ENCODE measurements around the gene HMGN1.

HMGN1 gene

DNA sequence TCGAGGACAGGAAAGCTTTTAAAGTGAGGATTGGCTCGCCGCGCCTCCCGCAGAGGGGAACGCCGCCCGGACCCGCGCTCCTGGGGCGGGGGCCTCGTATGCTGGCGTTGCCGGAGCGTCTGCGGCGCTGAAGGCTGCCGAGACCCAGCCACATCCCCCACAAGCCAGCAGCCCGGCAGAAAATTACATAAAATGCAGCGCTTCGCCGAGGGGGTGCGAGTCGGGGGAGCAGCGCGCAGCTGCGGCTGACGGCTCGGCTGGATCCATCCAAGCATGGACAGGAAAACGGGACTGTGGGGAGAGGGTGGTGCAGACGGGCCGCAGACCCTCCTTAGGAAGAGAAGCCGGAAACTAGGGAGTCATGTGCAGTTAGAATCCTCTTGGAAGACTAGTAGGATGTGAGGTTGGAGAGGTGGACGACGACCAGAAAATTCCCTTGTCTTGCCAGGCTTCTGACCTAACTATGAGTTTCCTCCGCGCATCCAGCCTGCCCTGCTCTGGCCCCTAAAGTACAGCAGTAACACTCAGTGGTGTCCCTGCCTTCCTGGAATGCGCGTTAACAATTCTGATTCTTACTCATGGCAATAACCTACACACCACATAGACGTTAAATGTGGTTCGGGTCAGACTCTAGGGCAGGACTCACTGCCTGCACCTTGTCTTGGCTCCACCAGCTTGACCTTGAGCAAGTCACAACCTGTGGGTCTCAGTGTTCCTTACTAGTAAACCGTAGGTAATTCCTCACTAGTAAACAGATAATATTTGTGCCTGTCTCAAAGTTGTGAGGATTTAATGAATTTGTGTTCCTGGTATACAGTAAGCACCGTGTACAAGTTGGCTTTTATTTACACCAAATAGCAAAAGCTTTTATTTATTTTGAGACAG is 34.5 kb downstream of the HMGN1 start:
- TF ChIP-seq, protein P1, sequence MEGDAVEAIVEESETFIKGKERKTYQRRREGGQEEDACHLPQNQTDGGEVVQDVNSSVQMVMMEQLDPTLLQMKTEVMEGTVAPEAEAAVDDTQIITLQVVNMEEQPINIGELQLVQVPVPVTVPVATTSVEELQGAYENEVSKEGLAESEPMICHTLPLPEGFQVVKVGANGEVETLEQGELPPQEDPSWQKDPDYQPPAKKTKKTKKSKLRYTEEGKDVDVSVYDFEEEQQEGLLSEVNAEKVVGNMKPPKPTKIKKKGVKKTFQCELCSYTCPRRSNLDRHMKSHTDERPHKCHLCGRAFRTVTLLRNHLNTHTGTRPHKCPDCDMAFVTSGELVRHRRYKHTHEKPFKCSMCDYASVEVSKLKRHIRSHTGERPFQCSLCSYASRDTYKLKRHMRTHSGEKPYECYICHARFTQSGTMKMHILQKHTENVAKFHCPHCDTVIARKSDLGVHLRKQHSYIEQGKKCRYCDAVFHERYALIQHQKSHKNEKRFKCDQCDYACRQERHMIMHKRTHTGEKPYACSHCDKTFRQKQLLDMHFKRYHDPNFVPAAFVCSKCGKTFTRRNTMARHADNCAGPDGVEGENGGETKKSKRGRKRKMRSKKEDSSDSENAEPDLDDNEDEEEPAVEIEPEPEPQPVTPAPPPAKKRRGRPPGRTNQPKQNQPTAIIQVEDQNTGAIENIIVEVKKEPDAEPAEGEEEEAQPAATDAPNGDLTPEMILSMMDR (conservative IDR thresholded peaks at IDR 0.05; ENCODE audit: low read length): no peak
- peak; percentile 80 for DNase-seq (ENCODE audit: low read depth)
- peak overlapping the region; percentile 78 for H3K4me3 ChIP-seq (ENCODE audit: low read length)

DNA sequence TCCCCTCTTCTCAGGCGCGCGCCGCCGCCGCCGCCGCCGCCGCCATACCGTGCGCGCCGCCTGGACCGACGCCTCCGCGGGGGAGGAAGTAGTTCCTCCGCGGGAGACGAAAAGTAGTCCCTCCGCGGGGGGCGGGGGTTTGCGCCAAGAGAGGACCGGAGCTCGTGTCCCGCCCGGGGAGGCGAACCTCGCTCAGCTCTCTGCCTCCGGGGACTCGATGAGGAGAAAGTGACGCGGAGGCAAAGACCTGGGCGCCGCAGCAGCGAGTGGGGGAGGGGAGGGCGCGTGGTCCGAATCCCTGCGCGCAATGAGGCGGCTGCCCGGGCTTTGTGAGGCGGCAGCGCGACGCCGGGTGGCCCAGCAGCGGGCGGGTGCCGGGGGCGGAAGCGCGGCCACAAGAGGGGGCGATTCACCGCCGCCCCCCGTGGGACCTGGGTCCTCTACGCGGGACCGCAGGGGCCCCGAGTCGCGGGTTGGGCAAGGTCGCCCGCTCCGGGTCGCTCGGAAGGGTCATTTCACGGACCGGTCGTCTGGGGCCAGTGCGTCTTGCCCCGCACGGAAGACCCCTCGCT is 35.2 kb downstream of the HMGN1 start, which contains the start of gene BRWD1:
BRWD1 (minus strand) TSS at position 62 of the 572 bp plus-strand sequence. CDS start 141 bp downstream, outside the sequence.
- peak; percentile 91 for DNase-seq (ENCODE audit: low read depth)
- TF ChIP-seq, protein P1 (conservative IDR thresholded peaks at IDR 0.05; ENCODE audit: low read length): no peak; the same call in 1 of the 2 replicates
- H3K4me3 ChIP-seq (ENCODE audit: low read length): peak within 1 kb of the TSS; percentile 78

GRCh38 chr21:39313042-39313570 is 35.8 kb downstream of the HMGN1 start:
- TF ChIP-seq, protein P1 (conservative IDR thresholded peaks at IDR 0.05; ENCODE audit: low read length): no peak
- DNase-seq (ENCODE audit: low read depth): no peak
- peak overlapping the region; percentile 78 for H3K4me3 ChIP-seq (ENCODE audit: low read length)

DNA sequence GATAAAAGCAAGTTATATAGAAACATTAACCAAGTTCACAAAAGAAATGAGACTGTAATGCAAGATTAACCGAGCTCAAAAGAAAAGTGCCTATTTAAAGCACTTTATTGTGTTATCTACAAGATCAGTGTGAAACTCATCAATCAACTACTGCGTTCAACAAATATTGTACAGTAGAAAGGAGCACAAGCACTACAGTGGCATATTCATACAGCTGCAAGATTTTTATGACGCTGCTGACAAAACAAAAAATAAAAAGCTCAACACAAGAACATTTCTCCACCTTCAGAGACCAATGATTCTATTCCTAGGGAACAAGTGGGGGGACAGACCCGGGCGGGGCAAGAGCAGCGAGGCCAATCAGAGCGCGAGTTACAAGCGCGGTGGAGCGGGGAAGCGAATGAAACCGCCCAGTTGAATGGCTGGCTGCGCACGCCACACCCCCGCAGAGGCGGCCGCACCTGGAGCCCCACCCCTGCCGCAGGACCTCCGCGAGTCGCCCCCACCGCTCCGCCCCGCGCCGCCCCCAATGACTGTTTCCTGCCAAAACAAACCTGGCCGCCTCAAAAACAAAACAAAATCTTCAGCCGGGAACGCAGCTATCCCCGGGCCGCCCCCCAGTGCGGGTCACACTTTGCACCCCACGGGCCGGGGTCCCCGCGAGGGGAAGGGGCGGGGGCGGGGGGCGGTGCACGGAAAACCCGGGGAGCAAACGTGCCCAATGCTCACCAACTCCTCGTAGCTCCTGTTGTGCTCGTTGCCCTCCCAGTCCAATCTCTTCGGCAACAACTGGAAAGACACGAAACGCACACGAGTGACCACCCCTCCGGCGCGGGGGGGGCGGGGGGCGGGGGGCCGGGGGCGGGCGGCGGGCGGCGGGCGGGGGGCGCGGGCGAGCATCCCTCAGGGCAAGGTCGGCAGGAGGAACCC is 36.5 kb downstream of the HMGN1 start:
- peak; percentile 85 for DNase-seq (ENCODE audit: low read depth)
- TF ChIP-seq, protein P1 (conservative IDR thresholded peaks at IDR 0.05; ENCODE audit: low read length): no peak
- peak overlapping the region; percentile 78 for H3K4me3 ChIP-seq (ENCODE audit: low read length)

DNA sequence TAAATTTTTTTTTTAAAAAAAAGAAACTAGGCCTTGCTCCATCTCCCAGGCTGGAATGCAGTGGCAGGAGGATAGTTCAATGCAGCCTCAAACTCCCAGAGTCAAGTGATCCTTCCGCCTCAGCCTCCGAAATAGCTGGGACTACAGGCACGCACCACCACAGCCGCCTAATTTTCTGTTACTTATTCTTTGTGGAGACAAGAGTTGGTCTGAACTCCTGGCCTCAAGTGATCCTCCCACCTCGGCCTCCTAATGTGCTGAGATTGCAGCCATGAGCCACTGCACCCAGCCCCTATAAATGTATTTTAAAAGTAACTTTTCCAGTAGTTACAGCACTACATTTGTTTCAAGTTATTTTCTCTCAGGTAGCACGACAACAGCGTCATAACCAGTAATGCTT is 37.7 kb downstream of the HMGN1 start:
- TF ChIP-seq, protein P1 (conservative IDR thresholded peaks at IDR 0.05; ENCODE audit: low read length): no peak
- no peak overlapping the region for H3K4me3 ChIP-seq (ENCODE audit: low read length)
- DNase-seq (ENCODE audit: low read depth): no peak

GRCh38 chr21:39307466-39307865 is 41.4 kb downstream of the HMGN1 start:
- TF ChIP-seq, protein P1 (conservative IDR thresholded peaks at IDR 0.05; ENCODE audit: low read length): no peak
- H3K4me3 ChIP-seq (ENCODE audit: low read length): no peak overlapping the region
- no peak for DNase-seq (ENCODE audit: low read depth)

Data from AG10803 (cell line).